SJCRH30 (cell line): ENCODE measurements around the gene LHFPL3. TPM values are rescaled to one million over a fixed set of nuclear protein-coding genes. Genes with fewer than 3 reads are reported as not detected.

ENCODE experiments used
- DNase-seq, 2 experiments: peaks; one replicate each; pipeline ENCODE4 v3.0.0-alpha.2; 2015 to 2020
- H3K27ac ChIP-seq: fragments of 250-450 bp; sonication (Bioruptor Pico); 2 replicates; pipeline ENCODE4 v1.5.1; 2020; ENCODE audit warnings: mild to moderate bottlenecking, moderate library complexity
- H3K27me3 ChIP-seq: fragments of 250-450 bp; sonication (Bioruptor Pico); 2 replicates; pipeline ENCODE4 v1.5.1; 2020; ENCODE audit warnings: mild to moderate bottlenecking, moderate library complexity
- H3K36me3 ChIP-seq: fragments of 250-450 bp; sonication (Bioruptor Pico); 2 replicates; pipeline ENCODE4 v1.5.1; 2020; ENCODE audit warnings: mild to moderate bottlenecking, moderate library complexity
- H3K4me1 ChIP-seq: fragments of 250-450 bp; sonication (Bioruptor Pico); 2 replicates; pipeline ENCODE4 v1.5.1; 2020; ENCODE audit warnings: mild to moderate bottlenecking, moderate library complexity
- H3K4me3 ChIP-seq: fragments of 250-450 bp; sonication (Bioruptor Pico); 2 replicates; pipeline ENCODE4 v1.5.1; 2020; ENCODE audit warnings: mild to moderate bottlenecking, moderate library complexity
- H3K9me3 ChIP-seq: fragments of 250-450 bp; sonication (Bioruptor Pico); replicated peaks from 2 replicates; pipeline ENCODE4 v1.5.1; 2020; ENCODE audit warnings: mild to moderate bottlenecking, moderate library complexity
- total RNA-seq: library from RNA; depleted of rRNA; stranded (reverse); fragments of >200 nt; shearing (Covaris generic); gene quantifications from 2 replicates; pipeline ENCODE4 v1.2.3, GENCODE V29; 2014

The LHFPL3 gene
- total RNA-seq, 1 experiment from 2014 or later = 0.22 TPM

DNA sequence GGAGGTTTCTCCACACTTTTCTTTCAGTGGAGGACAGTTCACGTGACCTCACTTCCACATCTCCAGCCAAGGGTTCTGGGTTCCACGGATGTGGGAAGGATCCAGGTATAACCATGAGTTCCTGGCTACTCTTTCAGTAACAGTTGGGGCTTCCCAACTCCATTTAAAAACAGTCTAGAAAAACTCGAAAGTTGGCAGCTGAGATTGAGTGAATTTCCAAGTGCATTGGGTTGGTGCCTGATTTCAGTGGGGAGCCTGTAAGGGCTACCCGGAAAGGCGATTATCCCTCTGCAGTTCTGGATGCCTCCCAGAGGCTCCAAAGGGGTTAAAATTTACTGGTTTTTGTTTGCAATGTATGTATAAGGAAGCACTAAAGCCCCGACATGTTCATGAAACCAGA is 24.3 kb downstream of the LHFPL3 start:
- Histone ChIP-seq H3K4me1 (no peaks in the 10 kb centered on the region), H3K4me3 (no peak overlapping the region), H3K27ac (no peak overlapping the region), H3K36me3 (no peaks in the 10 kb centered on the region; the same call in 1 of the 2 replicates), H3K27me3 (peaks cover 15% of the 10 kb centered on the region), H3K9me3 (no peaks in the 10 kb centered on the region)
- no peak for DNase-seq

DNA sequence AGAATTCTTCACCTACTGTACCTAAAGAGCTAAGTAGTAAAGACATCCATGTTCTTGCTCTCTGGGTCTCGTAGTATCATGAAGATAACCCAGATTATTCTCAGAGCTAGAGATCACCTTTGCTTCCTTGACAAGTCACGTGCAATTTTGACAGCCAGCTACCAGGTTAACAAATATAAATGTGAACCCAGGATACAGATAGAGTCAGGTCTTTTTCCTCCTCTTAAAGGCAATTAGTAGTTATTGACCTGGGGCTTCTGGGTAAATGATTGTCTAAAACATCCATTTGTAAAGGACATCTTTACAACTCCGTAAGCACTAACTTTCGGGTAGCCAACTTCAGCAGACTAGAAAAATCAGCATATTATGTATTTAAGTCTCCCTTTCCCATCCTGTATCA is 28.8 kb downstream of the LHFPL3 start:
- no peak overlapping the region for H3K4me3 ChIP-seq
- peaks cover 12% of the 10 kb centered on the region for H3K27me3 ChIP-seq
- no peak overlapping the region for H3K27ac ChIP-seq
- H3K4me1 ChIP-seq = no peaks in the 10 kb centered on the region
- DNase-seq = no peak
- H3K9me3 ChIP-seq = no peaks in the 10 kb centered on the region
- no peaks in the 10 kb centered on the region for H3K36me3 ChIP-seq

DNA sequence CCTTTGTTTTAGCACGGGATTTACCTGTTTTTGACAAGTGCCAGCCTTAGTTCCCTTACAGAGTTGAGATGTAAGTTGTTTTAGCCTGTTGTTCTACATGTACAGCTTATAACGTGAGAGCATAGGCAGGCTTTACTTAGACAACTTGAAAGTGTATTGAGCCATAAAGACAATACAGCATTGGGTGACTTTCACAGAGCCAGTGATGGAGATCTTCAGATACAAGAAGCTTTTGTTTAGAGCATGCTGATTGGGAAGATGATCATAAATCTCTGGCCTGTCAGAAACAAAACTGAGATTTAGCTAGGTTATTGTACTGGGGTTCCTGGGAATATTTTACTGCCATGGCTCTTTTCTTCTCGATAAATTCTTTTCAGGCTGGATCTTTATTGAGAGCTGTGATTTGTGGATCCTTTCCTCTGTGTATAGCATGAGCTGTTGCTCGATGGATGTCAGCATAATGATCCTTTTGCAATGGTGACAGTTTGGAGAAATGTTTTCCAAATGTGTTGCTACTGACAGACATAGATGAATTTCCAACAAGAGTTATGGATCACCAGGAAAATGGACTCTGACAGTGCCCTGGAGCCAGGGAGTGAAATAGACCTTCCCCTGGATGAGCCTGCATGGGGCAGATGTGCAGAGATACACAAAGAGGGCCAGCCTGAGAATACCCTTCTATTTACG is 30.2 kb downstream of the LHFPL3 start:
- H3K4me1 ChIP-seq = no peaks in the 10 kb centered on the region
- no peak for DNase-seq
- peaks cover 8% of the 10 kb centered on the region for H3K27me3 ChIP-seq
- H3K4me3 ChIP-seq = no peak overlapping the region
- H3K36me3 ChIP-seq = no peaks in the 10 kb centered on the region
- H3K27ac ChIP-seq = no peak overlapping the region
- no peaks in the 10 kb centered on the region for H3K9me3 ChIP-seq

DNA sequence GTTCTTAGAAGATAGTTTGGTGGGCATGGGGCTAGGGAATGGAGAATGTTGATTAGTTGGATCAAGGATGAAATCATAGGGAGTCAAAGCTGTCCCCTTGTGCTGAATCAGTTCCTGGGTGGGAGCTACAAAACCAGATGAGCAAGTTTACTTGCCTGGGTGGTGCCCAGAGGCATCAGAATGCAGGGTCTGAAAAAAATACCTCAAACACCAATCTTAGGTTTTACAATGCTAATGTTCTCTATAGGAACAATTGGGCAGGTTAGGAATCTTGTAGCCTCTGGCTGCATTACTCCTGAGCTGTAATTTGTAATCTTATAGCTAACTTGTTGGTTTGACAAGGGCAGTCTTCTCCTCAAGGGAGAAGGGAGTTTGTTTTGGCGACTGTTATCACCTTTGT is 34.4 kb downstream of the LHFPL3 start:
- no peak overlapping the region for H3K27ac ChIP-seq
- H3K4me1 ChIP-seq = no peaks in the 10 kb centered on the region
- H3K9me3 ChIP-seq = no peaks in the 10 kb centered on the region
- DNase-seq = no peak
- no peak overlapping the region for H3K4me3 ChIP-seq
- peaks cover 3% of the 10 kb centered on the region; the same call in 1 of the 2 replicates for H3K27me3 ChIP-seq
- H3K36me3 ChIP-seq = no peaks in the 10 kb centered on the region

DNA sequence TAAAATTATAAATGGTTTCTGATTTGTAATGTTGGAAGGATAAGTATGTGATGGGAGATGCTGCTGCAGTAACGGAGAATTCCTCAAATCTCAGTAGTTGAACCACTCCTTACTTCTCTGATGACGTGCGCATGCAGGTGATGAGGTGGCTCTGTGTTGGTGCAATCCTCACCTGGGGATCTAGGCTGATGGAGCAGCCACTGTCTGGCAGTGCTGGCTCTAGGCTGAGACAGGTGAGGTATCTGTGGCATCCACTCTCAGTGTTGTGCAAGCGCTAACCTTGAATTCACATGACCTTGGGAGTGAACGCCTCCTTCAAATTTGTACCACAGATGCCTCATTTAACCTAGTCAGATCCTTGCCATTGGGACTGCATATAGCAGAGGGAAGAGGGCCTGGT is 35.0 kb downstream of the LHFPL3 start:
- Histone ChIP-seq H3K4me1 (no peaks in the 10 kb centered on the region), H3K27ac (no peak overlapping the region), H3K27me3 (peaks cover 3% of the 10 kb centered on the region; the same call in 1 of the 2 replicates), H3K9me3 (no peaks in the 10 kb centered on the region), H3K4me3 (no peak overlapping the region), H3K36me3 (no peaks in the 10 kb centered on the region)
- no peak for DNase-seq

DNA sequence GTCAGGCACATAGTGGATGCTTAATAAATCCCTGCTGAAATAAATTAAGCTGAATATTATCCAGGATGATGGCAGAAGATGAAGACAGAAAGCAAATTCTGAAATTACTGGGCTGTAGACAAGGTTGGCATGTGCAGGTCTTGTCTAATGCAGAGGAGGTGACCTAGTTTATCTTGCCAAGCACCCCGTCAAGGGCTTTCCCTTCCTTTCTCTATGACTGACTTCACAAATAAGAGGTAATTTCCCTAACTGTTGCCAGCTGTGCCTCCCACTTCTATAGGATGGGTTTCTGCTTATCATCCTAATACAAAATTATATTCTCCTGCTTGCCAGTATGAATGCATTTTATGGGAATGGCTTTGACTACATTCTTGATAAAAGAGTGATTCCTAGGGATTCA is 38.0 kb downstream of the LHFPL3 start:
- no peaks in the 10 kb centered on the region for H3K27me3 ChIP-seq
- no peaks in the 10 kb centered on the region for H3K9me3 ChIP-seq
- no peaks in the 10 kb centered on the region for H3K4me1 ChIP-seq
- no peaks in the 10 kb centered on the region for H3K36me3 ChIP-seq
- no peak overlapping the region for H3K4me3 ChIP-seq
- no peak overlapping the region for H3K27ac ChIP-seq
- no peak for DNase-seq

DNA sequence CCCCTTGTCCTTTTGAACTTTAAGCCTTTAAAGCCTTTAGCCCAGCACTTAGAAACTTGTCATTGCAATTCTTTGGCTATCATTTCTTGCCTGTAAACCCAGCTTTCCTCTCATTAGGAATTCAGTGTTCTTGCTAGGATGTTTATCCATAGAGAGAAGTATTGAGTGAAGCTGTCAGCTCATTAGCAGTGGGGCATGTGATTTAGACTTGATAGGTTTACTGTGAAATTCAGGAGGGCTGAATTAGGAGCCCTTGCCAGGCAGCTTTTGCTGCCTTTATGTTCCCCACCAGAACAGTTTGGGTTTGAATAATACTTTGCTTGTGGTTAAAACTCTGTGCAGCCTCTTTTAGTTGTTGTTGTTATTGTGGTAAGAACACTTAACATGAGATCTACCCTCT is 39.5 kb downstream of the LHFPL3 start:
- Histone ChIP-seq H3K27ac (no peak overlapping the region), H3K4me1 (no peaks in the 10 kb centered on the region), H3K9me3 (no peaks in the 10 kb centered on the region), H3K27me3 (no peaks in the 10 kb centered on the region), H3K36me3 (no peaks in the 10 kb centered on the region), H3K4me3 (no peak overlapping the region)
- no peak for DNase-seq

DNA sequence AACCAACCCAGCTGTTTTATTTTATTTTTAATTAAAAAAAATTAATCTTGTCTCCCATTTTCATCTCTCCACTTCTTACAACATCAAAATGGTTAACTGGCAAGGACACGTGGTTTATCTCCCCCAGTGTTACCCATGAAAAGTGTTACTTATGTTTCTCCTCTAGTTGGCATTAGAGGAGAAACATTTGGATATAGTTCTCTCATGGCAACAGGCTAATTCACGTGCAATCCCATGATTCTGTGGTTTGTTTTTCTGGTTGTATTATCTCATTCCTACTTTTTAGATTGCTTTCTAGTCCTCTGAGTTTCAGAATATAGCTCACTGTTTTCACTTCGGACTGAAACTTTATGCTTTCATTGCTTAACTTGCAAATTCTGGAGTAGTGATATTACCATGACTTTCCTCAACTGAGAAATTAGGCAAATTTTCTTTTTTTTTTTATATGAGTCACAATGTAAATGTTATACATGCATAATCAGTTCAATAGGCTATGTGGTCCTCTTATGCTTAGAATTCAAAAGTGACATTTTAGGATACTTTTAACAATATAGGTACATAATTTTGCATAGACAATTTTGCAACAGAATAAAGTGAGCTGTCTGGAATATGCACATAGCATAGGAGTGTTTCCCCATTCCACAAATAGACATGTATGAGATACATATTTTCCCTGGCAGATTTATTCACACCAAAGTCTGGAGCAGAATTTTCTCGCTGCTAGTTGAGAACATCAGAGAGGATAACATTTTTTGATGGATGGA is 43.0 kb downstream of the LHFPL3 start:
- H3K27ac ChIP-seq = no peak overlapping the region
- no peaks in the 10 kb centered on the region for H3K4me1 ChIP-seq
- no peaks in the 10 kb centered on the region for H3K9me3 ChIP-seq
- H3K36me3 ChIP-seq = no peaks in the 10 kb centered on the region
- no peak overlapping the region for H3K4me3 ChIP-seq
- no peaks in the 10 kb centered on the region; the same call in 1 of the 2 replicates for H3K27me3 ChIP-seq
- no peak for DNase-seq

DNA sequence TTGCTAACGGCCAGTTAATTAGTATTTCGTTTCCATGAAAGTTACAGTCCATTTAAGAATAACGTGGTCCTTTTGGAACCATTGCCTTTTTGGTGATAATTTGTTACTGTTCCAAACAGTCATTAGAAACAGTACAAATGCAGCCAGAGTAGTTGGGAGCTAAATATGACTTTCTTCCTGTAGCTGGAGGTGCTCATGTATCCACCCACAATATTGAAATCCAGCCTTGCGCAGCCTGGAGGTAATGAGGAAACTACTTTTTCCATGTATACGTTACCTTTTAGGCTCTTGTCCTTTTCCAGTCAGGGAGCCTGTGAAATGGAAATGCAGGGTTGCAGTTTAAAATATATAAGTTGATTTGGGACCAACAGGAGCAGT is 43.6 kb downstream of the LHFPL3 start:
- no peak for DNase-seq
- Histone ChIP-seq H3K27ac (no peak overlapping the region), H3K36me3 (no peaks in the 10 kb centered on the region), H3K9me3 (no peaks in the 10 kb centered on the region), H3K4me3 (no peak overlapping the region), H3K27me3 (no peaks in the 10 kb centered on the region; the same call in 1 of the 2 replicates), H3K4me1 (no peaks in the 10 kb centered on the region)

DNA sequence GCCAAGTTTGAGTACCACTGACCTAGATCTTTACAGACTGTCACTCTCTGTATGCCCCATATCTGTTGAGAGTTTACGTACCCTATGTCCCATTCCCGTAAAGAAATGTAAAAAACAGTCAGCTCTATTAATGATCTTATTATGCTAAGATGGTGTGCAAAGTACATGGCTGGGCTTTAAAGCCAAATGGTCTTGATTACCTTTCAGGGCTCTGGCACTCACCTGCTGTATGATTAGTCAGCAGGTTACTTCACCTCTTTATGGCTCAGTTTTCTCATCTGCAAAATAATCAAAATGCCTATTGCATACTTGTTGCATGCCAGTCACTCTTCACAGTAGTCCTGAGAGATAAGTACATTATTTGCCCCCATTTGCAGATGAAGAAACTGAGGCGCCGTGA is 54.2 kb downstream of the LHFPL3 start:
- no peaks in the 10 kb centered on the region for H3K27me3 ChIP-seq
- no peaks in the 10 kb centered on the region for H3K9me3 ChIP-seq
- no peaks in the 10 kb centered on the region for H3K4me1 ChIP-seq
- no peak for DNase-seq
- H3K27ac ChIP-seq = no peak overlapping the region
- H3K4me3 ChIP-seq = no peak overlapping the region
- H3K36me3 ChIP-seq = no peaks in the 10 kb centered on the region

DNA sequence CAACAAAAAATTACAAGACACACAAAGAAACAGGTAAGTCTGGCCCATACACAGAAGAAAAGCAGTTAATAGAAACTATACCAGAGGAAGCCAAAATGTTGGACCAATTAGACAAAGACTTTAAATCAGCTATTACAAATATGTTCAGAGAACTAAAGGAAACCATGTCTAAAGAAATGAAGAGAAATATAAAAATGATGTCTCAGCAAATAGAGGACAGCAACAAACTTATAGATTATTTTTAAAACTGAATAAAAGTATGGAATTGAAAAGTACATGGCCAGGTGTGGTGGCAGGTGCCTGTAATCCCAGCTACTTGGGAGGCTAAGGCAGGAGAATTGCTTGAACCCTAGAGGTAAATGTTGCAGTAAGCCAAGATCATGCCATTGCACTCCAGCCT is 58.5 kb downstream of the LHFPL3 start:
- H3K9me3 ChIP-seq = 0 out of 2 replicates have a peak, but pooled peaks cover 3% of the 10 kb centered on the region
- H3K27ac ChIP-seq = no peak overlapping the region
- no peaks in the 10 kb centered on the region for H3K27me3 ChIP-seq
- no peaks in the 10 kb centered on the region for H3K4me1 ChIP-seq
- no peaks in the 10 kb centered on the region for H3K36me3 ChIP-seq
- DNase-seq = no peak
- no peak overlapping the region for H3K4me3 ChIP-seq

DNA sequence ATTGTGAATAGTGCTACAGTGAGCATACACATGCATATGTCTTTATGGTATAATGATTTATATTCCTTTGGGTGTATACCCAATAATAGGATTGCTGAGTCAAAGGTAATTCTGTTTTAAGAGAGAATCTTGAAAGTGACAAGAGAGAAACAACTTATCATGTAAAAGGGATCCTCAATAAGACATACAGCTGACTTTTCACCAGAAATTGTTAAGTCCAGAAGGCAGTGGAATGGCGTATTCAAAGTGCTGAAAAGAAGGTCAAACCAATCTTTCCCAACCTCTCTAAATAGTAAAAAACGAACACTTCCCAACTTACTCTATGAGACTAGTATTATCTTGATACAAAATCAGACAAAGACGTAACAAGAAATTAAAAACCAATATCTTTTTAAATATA is 59.8 kb downstream of the LHFPL3 start:
- Histone ChIP-seq H3K27me3 (no peaks in the 10 kb centered on the region), H3K27ac (no peak overlapping the region), H3K9me3 (0 out of 2 replicates have a peak, but pooled peaks cover 3% of the 10 kb centered on the region), H3K36me3 (no peaks in the 10 kb centered on the region), H3K4me1 (no peaks in the 10 kb centered on the region), H3K4me3 (no peak overlapping the region)
- DNase-seq = no peak

DNA sequence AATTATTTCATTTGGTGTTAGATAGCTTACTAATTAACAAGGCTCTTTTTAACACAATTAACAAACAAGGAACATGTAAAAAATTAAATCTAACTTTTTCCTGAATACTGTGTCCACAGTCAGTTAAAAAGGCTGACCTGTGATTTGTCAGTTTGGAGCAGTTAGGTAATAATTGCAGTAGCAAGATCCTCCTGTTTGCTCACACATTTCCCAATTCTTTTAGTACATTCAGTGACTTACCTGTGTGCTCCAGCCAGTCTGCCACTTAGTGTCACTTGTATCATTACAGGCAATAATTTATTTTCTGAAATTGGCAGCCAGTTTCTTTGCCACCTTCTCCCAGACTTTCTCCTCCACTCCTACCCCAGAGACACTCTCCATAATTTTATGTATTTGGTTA is 66.8 kb downstream of the LHFPL3 start:
- no peak overlapping the region for H3K4me3 ChIP-seq
- H3K27ac ChIP-seq = no peak overlapping the region
- no peaks in the 10 kb centered on the region for H3K9me3 ChIP-seq
- no peak for DNase-seq
- H3K36me3 ChIP-seq = no peaks in the 10 kb centered on the region
- H3K4me1 ChIP-seq = no peaks in the 10 kb centered on the region
- no peaks in the 10 kb centered on the region for H3K27me3 ChIP-seq

DNA sequence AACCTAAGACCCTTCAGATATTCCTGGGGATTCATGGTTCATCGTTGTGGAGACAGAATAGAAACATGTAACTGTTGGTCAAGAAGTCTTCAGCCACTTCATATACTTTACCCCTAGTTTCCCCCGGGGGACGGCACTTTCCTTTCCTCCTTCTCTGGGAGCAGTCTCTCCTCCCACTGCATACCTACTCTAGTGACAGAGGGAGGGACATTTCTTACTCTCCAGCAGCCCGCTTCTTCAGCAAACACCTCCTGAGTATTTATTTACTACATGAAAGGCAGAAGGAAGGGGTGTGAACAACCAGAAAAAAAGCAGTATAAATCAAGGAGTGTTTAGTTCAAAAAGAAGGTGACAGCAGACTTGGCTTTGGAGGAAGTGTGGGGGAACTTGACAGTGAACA is 69.0 kb downstream of the LHFPL3 start:
- H3K36me3 ChIP-seq = no peaks in the 10 kb centered on the region
- no peaks in the 10 kb centered on the region for H3K4me1 ChIP-seq
- no peak overlapping the region for H3K27ac ChIP-seq
- no peak for DNase-seq
- H3K27me3 ChIP-seq = no peaks in the 10 kb centered on the region
- H3K4me3 ChIP-seq = no peak overlapping the region
- H3K9me3 ChIP-seq = no peaks in the 10 kb centered on the region

DNA sequence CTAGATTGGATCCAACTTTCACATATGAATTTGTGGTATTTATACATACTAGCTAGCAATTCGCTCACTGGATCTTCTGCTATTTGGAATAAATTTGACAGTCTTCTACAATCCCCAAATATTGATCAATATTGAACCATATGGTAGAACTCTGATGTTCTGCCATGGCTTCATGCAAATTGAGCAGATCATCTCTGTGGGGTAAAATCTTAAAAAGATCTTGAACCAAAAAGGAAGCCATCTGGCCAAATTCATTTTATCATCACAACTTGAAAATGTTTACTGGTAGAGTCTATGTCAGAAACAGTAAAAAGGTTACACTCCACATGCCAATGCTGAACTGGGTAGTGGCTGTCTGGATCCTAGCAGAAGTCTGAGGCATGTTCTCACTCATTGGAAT is 80.0 kb downstream of the LHFPL3 start:
- Histone ChIP-seq H3K36me3 (no peaks in the 10 kb centered on the region), H3K27ac (no peak overlapping the region), H3K4me1 (peaks cover 3% of the 10 kb centered on the region; the same call in 1 of the 2 replicates), H3K27me3 (0 out of 2 replicates have a peak, but pooled peaks cover 2% of the 10 kb centered on the region), H3K9me3 (no peaks in the 10 kb centered on the region), H3K4me3 (no peak overlapping the region)
- DNase-seq = no peak
